Gastrocnemius medialis (tissue), 4 donors: ENCODE measurements around the gene SLC34A3. TPM values are rescaled to one million over a fixed set of nuclear protein-coding genes. Genes with fewer than 3 reads are reported as not detected.
A peak's percentile ranks its signal among the peaks of the same experiment; 100 is the strongest.

Experiments used
- ATAC-seq, 2 donors: fragments of 150-250 bp; one replicate each; pipeline ENCODE4 v1.9.1; 2016
- DNase-seq, 2 donors: peaks; one replicate each; pipeline ENCODE4 v3.0.0-alpha.2; 2019
- H3K27ac ChIP-seq, 4 donors: fragments of 200-600 bp; sonication (generic); 1 replicate in 1 of 4; 2 replicates in 3 of 4; pipeline ENCODE4 v1.5.1; 2016 to 2018; ENCODE audit warnings: mild to moderate bottlenecking in 2 of 4, moderate library complexity in 1 of 4
- H3K27me3 ChIP-seq, 3 donors: fragments of 200-600 bp; sonication (generic) in 2 of 3; 1 replicate in 1 of 3; 2 replicates in 2 of 3; pipeline versions ENCODE4 v1.5.1 to v1.6.0; 2016 to 2019; ENCODE audit warnings: mild to moderate bottlenecking in 1 of 3, moderate library complexity in 1 of 3
- H3K36me3 ChIP-seq, 2 donors: fragments of 200-600 bp; sonication (generic) in 1 of 2; one replicate each; pipeline ENCODE4 v1.5.1; 2017 to 2018
- H3K4me1 ChIP-seq, 2 donors: fragments of 200-600 bp; sonication (generic) in 1 of 2; one replicate each; pipeline ENCODE4 v1.5.1; 2016 to 2017; ENCODE audit warnings: mild to moderate bottlenecking in 2 of 2
- H3K4me3 ChIP-seq, 4 donors: fragments of 200-600 bp; sonication (generic) in 3 of 4; 1 replicate in 1 of 4; 2 replicates in 3 of 4; pipeline ENCODE4 v1.5.1; 2016 to 2019; ENCODE audit warnings: mild to moderate bottlenecking in 2 of 4
- H3K9me3 ChIP-seq, 3 donors: fragments of 200-600 bp; sonication (generic) in 2 of 3; 1 replicate in 1 of 3; 2 replicates in 2 of 3; pipeline ENCODE4 v1.5.1; 2016 to 2019
- CTCF ChIP-seq, 5 experiments: fragments of 450-650 bp in 3 of 5; fragments of 200-600 bp in 2 of 5; sonication (generic) in 2 of 5; IDR thresholded peaks in 4 of 5; conservative IDR thresholded peaks in 1 of 5; 1 replicate in 4 of 5; 2 replicates in 1 of 5; pipeline ENCODE4 v1.5.1; 2016 to 2019; ENCODE audit warnings: antibody characterized with exemption in 5 of 5, mild to moderate bottlenecking in 3 of 5, moderate library complexity in 3 of 5
- POLR2A ChIP-seq, 2 donors: fragments of 450-650 bp; IDR thresholded peaks; one replicate each; pipeline ENCODE4 v1.6.1; 2017; ENCODE audit warnings: antibody characterized with exemption in 2 of 2, mild to moderate bottlenecking in 2 of 2, moderate library complexity in 2 of 2
- in situ Hi-C, 4 donors: fragments of 200-750 bp; cut with MboI; loops; one replicate each; pipeline versions ENCODE4 v1.15.0 to v1.8.0; 2017; ENCODE audit warnings: low sequenced_read_pairs in 4 of 4
- intact Hi-C: fragments of 100-400 bp; cut with DNase I; formaldehyde crosslinking; loops from one replicate; pipeline ENCODE4 v1.15.1; 2023; ENCODE audit warnings: low total_unique reads
- total RNA-seq, 4 donors: library from RNA; depleted of rRNA; stranded (reverse); fragments of >200 nt; gene quantifications; one replicate each; pipeline versions ENCODE4 v1.1.0 to v1.2.3, GENCODE V29; 2016

Gene SLC34A3
- total RNA-seq, 4 donors from 2014 or later, result not detected

GRCh38 chr9:137245450-137246421, 15.0 kb downstream of the SLC34A3 start:
- DNase-seq (no peak), ATAC-seq (no peak)
- no peak overlapping the region for H3K27ac ChIP-seq
- H3K9me3 ChIP-seq, result no peaks in the 10 kb centered on the region
- in situ Hi-C loops (no loop called here), intact Hi-C loops (no loop called here)
- H3K36me3 ChIP-seq, result peaks cover 0 to 23% of the 10 kb centered on the region in 2 donors
- no peak overlapping the region for H3K4me3 ChIP-seq
- TF ChIP-seq CTCF (IDR thresholded peaks at IDR 0.05 in 4 of 5, conservative IDR thresholded peaks at IDR 0.05 in 1 of 5), result no peak
- no peak for TF ChIP-seq POLR2A (IDR thresholded peaks at IDR 0.05)
- H3K27me3 ChIP-seq, result no peaks in the 10 kb centered on the region
- peaks cover 42 to 55% of the 10 kb centered on the region in 2 donors for H3K4me1 ChIP-seq

- intact Hi-C loops (no loop called here), in situ Hi-C loops (no loop called here)
- Histone ChIP-seq H3K27me3 (no peaks in the 10 kb centered on the region), H3K36me3 (peaks cover 0 to 16% of the 10 kb centered on the region in 2 donors), H3K4me1 (peaks cover 39 to 48% of the 10 kb centered on the region in 2 donors), H3K4me3 (peak overlapping the region in 1 of 4 donors; percentile 13), H3K27ac (peak overlapping the region; percentile 60 to 79 (median 66)), H3K9me3 (no peaks in the 10 kb centered on the region)
- TF ChIP-seq POLR2A (IDR thresholded peaks at IDR 0.05), result no peak
- no peak for TF ChIP-seq CTCF (IDR thresholded peaks at IDR 0.05 in 4 of 5, conservative IDR thresholded peaks at IDR 0.05 in 1 of 5)
- ATAC-seq (peak; percentile 64 to 75), DNase-seq (peak in 1 of 2 donors; percentile 49)
Measured at GRCh38 chr9:137247135-137247915, 16.6 kb downstream of the SLC34A3 start.

- Histone ChIP-seq H3K27ac (peak overlapping the region; percentile 60 to 79 (median 66)), H3K4me3 (no peak overlapping the region), H3K27me3 (no peaks in the 10 kb centered on the region), H3K9me3 (no peaks in the 10 kb centered on the region), H3K4me1 (peaks cover 34 to 43% of the 10 kb centered on the region in 2 donors), H3K36me3 (peaks cover 0 to 11% of the 10 kb centered on the region in 2 donors)
- in situ Hi-C loops, result no loop called here
- no peak for TF ChIP-seq POLR2A (IDR thresholded peaks at IDR 0.05)
- TF ChIP-seq CTCF (IDR thresholded peaks at IDR 0.05 in 4 of 5, conservative IDR thresholded peaks at IDR 0.05 in 1 of 5), result no peak
- ATAC-seq (no peak), DNase-seq (no peak)
- intact Hi-C loops, result no loop called here
Measured at GRCh38 chr9:137247916-137248175, 17.1 kb downstream of the SLC34A3 start.

DNA sequence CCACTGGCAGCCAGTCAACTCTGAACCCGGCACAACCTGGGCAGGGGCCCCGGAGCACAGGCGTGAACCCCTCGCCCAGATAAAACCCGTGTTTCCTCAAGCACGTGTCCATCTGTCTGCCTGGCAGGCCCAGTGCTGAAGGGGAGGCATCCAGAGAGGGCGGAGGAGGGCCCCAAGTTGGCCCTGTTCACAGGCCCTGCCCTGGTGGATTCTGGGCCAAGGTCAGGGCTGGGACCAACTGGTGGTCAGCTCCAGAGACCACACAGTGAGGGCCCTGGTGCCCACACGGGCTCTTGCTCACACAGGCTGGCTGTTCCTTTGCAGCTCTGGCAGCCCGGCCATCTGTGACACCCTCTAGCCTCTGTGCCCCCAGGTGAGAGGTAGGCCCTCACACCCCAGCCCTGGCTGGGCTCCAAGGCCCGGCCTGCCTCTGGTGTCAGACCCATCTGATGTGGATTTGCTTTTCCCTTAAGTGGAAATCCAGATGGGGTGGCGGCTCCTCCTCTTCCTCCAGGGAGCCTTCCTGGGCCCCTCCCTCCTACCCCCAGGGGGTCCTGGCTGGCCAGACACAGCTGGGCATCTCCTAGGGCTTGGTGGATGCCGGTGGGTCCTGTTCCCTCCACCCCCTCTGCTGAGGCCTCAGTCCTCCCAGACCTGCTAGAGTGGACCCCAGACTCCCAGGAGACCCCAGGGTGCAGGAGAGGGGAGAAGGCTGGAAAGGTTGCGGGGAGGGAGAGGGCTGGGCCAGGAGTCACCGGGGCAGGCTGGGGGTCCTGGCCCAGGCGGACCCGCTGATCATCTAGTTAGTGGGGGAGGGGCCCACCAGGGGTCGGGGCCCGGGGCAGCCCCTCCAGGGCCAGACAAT, 19.9 kb downstream of the SLC34A3 start:
- intact Hi-C loops (no loop called here), in situ Hi-C loops (no loop called here)
- no peaks in the 10 kb centered on the region for H3K9me3 ChIP-seq
- no peaks in the 10 kb centered on the region for H3K27me3 ChIP-seq
- DNase-seq, result no peak
- no peaks in the 10 kb centered on the region for H3K36me3 ChIP-seq
- peaks cover 24 to 27% of the 10 kb centered on the region in 2 donors for H3K4me1 ChIP-seq
- no peak overlapping the region for H3K27ac ChIP-seq
- ATAC-seq, result no peak
- TF ChIP-seq POLR2A (IDR thresholded peaks at IDR 0.05) (no peak), CTCF (IDR thresholded peaks at IDR 0.05 in 4 of 5, conservative IDR thresholded peaks at IDR 0.05 in 1 of 5) (no peak)
- no peak overlapping the region for H3K4me3 ChIP-seq
